Kidney (tissue), 14 donors: ENCODE measurements around the gene COMMD10. TPM values are rescaled to one million over a fixed set of nuclear protein-coding genes. Genes with fewer than 3 reads are reported as not detected.

Source experiments
- DNase-seq, 5 donors: peaks; one replicate each; pipeline ENCODE4 v3.0.0-alpha.2; 2013 to 2020
- FAIRE-seq: peaks from 2 replicates; lab custom pipeline; 2012; peaks lifted over from hg19 to GRCh38; lab: Jason Lieb, UNC
- H3K27ac ChIP-seq, 2 donors: one replicate each; pipeline ENCODE4 v1.7.0; 2013; ENCODE audit warnings: low read depth in 2 of 2, low read length in 2 of 2, inconsistent platforms in 1 of 2
- H3K27me3 ChIP-seq: one replicate; pipeline ENCODE4 v1.7.1; 2013; ENCODE audit warnings: low read length, inconsistent platforms; ENCODE audit not compliant: control insufficient read depth, insufficient read depth
- H3K36me3 ChIP-seq, 3 donors: one replicate each; pipeline versions ENCODE4 v1.7.0 to v1.7.1; 2013; ENCODE audit warnings: low read length in 3 of 3, control low read depth in 1 of 3, inconsistent platforms in 1 of 3; ENCODE audit not compliant: insufficient read depth in 3 of 3, control insufficient read depth in 2 of 3
- H3K4me1 ChIP-seq, 3 donors: one replicate each; pipeline versions ENCODE4 v1.7.0 to v1.7.1; 2013; ENCODE audit warnings: low read length in 3 of 3, inconsistent platforms in 1 of 3, low read depth in 1 of 3; ENCODE audit not compliant: control insufficient read depth in 2 of 3, insufficient read depth in 2 of 3
- H3K4me3 ChIP-seq, 3 donors: one replicate each; pipeline versions ENCODE4 v1.7.0 to v1.8.1; 2013; ENCODE audit warnings: low read length in 3 of 3, control low read depth in 1 of 3, inconsistent platforms in 1 of 3
- H3K9ac ChIP-seq, 3 donors: one replicate each; pipeline versions ENCODE4 v1.7.0 to v1.7.1; 2013; ENCODE audit warnings: low read length in 3 of 3, control low read depth in 1 of 3, inconsistent platforms in 1 of 3
- H3K9me3 ChIP-seq, 3 donors: one replicate each; pipeline versions ENCODE4 v1.7.0 to v1.7.1; 2013; ENCODE audit warnings: low read length in 3 of 3, control low read depth in 1 of 3, inconsistent platforms in 1 of 3; ENCODE audit not compliant: control insufficient read depth in 2 of 3, insufficient read depth in 1 of 3
- intact Hi-C: fragments of 100-400 bp; cut with DNase I; formaldehyde crosslinking; loops from one replicate; pipeline ENCODE4 v1.11.1; 2022
- polyA plus RNA-seq: library from polyadenylated mRNA; stranded (reverse); fragments of 350-450 nt; fragmentation: Illumina TruSeq; extraction: RNeasy Lipid Tissue Mini Kit (QIAGEN cat#74804); gene quantifications from one replicate; pipeline ENCODE4 v1.2.3, GENCODE V29; 2014; ENCODE audit warnings: low read depth, low replicate concordance; ENCODE audit not compliant: insufficient read depth
- total RNA-seq: library from RNA; stranded (reverse); fragmentation: NEBNext Ultra II Directional; extraction: Animal tissue kit (Norgen Biotek cat#: 25700); gene quantifications from one replicate; pipeline ENCODE4 v1.2.1, GENCODE V29; 2021
- TF ChIP-seq, protein P1 (sequence below): IDR thresholded peaks from 3 replicates; pipeline ENCODE4 v1.5.1; 2012; ENCODE audit warnings: mild to moderate bottlenecking, moderate library complexity, borderline replicate concordance; ENCODE audit not compliant: insufficient read depth; ENCODE audit errors: extremely low read depth
- donor health status: control.
- donor health status: control.
- donor health status: control.
- donor health status: control.
- donor health status: control.
- donor health status: DM: yes; HTN: yes; CAD: no.
- donor health status: Normal renal cell carcinoma (clear cell type).

COMMD10 gene
- total and polyA plus RNA-seq, 2 donors from 2014 or later = 37.6 to 41.1 TPM

GRCh38 chr5:116046261-116046660 lies 38.6 kb upstream of the COMMD10 start:
- H3K36me3 ChIP-seq = no peaks in the 10 kb centered on the region
- H3K27ac ChIP-seq = no peak overlapping the region
- TF ChIP-seq, protein P1, sequence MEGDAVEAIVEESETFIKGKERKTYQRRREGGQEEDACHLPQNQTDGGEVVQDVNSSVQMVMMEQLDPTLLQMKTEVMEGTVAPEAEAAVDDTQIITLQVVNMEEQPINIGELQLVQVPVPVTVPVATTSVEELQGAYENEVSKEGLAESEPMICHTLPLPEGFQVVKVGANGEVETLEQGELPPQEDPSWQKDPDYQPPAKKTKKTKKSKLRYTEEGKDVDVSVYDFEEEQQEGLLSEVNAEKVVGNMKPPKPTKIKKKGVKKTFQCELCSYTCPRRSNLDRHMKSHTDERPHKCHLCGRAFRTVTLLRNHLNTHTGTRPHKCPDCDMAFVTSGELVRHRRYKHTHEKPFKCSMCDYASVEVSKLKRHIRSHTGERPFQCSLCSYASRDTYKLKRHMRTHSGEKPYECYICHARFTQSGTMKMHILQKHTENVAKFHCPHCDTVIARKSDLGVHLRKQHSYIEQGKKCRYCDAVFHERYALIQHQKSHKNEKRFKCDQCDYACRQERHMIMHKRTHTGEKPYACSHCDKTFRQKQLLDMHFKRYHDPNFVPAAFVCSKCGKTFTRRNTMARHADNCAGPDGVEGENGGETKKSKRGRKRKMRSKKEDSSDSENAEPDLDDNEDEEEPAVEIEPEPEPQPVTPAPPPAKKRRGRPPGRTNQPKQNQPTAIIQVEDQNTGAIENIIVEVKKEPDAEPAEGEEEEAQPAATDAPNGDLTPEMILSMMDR = no peak
- no peak overlapping the region for H3K4me3 ChIP-seq
- FAIRE-seq = no peak
- no peak overlapping the region for H3K9ac ChIP-seq
- H3K27me3 ChIP-seq = no peaks in the 10 kb centered on the region
- no peaks in the 10 kb centered on the region for H3K9me3 ChIP-seq
- H3K4me1 ChIP-seq = no peaks in the 10 kb centered on the region
- no peak for DNase-seq
- intact Hi-C loops = no loop called here

GRCh38 chr5:116046823-116047222 lies 38.0 kb upstream of the COMMD10 start:
- no peaks in the 10 kb centered on the region for H3K9me3 ChIP-seq
- intact Hi-C loops = no loop called here
- TF ChIP-seq, protein P1 = no peak
- FAIRE-seq = no peak
- H3K4me1 ChIP-seq = no peaks in the 10 kb centered on the region
- H3K36me3 ChIP-seq = no peaks in the 10 kb centered on the region
- DNase-seq = no peak
- H3K27ac ChIP-seq = no peak overlapping the region
- no peak overlapping the region for H3K9ac ChIP-seq
- H3K4me3 ChIP-seq = no peak overlapping the region
- H3K27me3 ChIP-seq = no peaks in the 10 kb centered on the region

DNA sequence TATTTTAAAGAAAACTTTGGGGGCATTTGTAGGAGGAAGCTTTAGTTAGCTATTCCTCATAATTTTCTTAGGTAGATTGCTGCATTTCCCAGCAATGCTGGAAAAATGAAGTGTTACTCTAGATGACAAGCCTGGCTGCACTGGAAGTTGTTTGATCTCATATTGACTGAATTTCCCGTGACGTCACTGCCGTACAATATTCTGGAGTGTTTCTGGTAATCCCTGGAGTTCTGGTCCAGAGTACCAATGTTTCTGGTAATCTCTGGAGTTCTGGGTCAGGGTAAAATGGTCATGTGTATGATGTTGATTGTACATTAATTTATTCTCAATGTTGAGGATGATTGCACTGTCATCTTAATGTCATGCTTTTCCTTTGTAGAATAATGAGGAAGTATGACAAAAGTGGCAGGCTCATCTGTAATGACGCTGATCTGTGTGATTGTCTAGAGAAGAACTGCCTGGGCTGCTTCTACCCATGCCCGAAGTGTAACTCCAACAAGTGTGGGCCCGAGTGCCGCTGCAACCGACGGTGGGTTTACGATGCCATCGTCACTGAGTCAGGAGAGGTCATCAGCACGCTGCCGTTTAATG lies 26.4 kb upstream of the COMMD10 start:
- Histone ChIP-seq H3K36me3 (no peaks in the 10 kb centered on the region), H3K4me3 (no peak overlapping the region), H3K9ac (no peak overlapping the region), H3K27ac (no peak overlapping the region), H3K4me1 (no peaks in the 10 kb centered on the region), H3K9me3 (no peaks in the 10 kb centered on the region), H3K27me3 (no peaks in the 10 kb centered on the region)
- TF ChIP-seq, protein P1 = no peak
- no peak for DNase-seq
- intact Hi-C loops = no loop called here
- no peak for FAIRE-seq

DNA sequence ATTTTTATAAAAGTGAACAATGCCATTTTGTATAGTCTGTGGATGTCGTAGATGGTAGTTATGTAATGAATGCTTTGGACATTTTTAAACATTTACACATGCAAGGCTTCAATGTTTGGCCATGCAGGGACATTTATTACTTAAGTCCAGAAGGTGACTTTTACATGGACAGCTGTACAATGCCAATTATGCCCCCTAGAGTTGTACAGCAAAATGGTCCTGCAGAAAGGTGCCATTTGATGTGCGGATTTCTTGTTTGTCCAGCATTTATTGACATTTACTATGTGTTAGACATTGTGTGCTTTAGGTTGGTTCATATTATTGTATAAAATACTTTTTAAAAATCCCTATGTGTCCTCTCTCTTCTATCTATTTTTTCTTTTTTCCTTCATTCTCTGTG lies 22.5 kb upstream of the COMMD10 start:
- intact Hi-C loops = no loop called here
- no peak overlapping the region for H3K27ac ChIP-seq
- FAIRE-seq = no peak
- no peaks in the 10 kb centered on the region for H3K4me1 ChIP-seq
- H3K4me3 ChIP-seq = no peak overlapping the region
- no peaks in the 10 kb centered on the region for H3K9me3 ChIP-seq
- no peak for DNase-seq
- H3K27me3 ChIP-seq = no peaks in the 10 kb centered on the region
- H3K9ac ChIP-seq = no peak overlapping the region
- TF ChIP-seq, protein P1 = no peak
- no peaks in the 10 kb centered on the region for H3K36me3 ChIP-seq
